Measurements from ENCODE around the gene SPAG9. TPM values are rescaled to one million over a fixed set of nuclear protein-coding genes. Genes with fewer than 3 reads are reported as not detected.

SPAG9 gene
- polyA plus RNA-seq, 1 experiment, result 18.7 TPM

DNA sequence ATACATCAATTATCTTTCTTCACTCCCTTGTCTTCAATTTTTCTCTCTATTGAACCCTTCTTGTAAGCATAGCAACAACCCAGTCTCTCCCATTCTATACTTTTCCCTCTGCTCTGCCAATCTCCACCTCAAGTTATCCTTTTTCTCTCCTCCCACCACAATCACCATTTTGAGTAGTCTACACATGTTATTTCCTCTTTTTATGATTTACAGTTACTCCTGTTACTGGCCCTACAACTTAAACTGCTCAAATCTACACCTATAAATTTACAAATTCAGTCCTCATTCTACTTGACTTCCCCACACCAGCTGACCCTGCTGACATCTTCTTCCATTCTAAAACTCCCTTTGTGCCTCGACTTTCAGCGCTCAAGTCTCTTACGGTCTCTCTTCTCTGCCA lies 84.6 kb downstream of the SPAG9 start:
- DNase-seq (ENCODE audit: low read depth), result no peak
- peaks cover 2% of the 10 kb centered on the region; the same call in 1 of the 2 replicates for H3K36me3 ChIP-seq (ENCODE audit: control insufficient read depth, insufficient read depth, low read length)
- H3K4me3 ChIP-seq (ENCODE audit: low read depth, low read length), result no peak overlapping the region
- POLR2A ChIA-PET, result no interaction called here
- TF ChIP-seq, protein P1, sequence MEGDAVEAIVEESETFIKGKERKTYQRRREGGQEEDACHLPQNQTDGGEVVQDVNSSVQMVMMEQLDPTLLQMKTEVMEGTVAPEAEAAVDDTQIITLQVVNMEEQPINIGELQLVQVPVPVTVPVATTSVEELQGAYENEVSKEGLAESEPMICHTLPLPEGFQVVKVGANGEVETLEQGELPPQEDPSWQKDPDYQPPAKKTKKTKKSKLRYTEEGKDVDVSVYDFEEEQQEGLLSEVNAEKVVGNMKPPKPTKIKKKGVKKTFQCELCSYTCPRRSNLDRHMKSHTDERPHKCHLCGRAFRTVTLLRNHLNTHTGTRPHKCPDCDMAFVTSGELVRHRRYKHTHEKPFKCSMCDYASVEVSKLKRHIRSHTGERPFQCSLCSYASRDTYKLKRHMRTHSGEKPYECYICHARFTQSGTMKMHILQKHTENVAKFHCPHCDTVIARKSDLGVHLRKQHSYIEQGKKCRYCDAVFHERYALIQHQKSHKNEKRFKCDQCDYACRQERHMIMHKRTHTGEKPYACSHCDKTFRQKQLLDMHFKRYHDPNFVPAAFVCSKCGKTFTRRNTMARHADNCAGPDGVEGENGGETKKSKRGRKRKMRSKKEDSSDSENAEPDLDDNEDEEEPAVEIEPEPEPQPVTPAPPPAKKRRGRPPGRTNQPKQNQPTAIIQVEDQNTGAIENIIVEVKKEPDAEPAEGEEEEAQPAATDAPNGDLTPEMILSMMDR (IDR thresholded peaks at IDR 0.05; ENCODE audit: insufficient read depth, low read depth, low read length), result no peak
- CTCF ChIA-PET, result interaction anchor here (0.6 to 1.3 kb wide), 2 partner anchors 36 to 554 kb away, joined by 3 read pairs; no protein-coding TSS in a partner anchor
- H3K27me3 ChIP-seq (ENCODE audit: control insufficient read depth, insufficient read depth, low read length), result no peaks in the 10 kb centered on the region

DNA sequence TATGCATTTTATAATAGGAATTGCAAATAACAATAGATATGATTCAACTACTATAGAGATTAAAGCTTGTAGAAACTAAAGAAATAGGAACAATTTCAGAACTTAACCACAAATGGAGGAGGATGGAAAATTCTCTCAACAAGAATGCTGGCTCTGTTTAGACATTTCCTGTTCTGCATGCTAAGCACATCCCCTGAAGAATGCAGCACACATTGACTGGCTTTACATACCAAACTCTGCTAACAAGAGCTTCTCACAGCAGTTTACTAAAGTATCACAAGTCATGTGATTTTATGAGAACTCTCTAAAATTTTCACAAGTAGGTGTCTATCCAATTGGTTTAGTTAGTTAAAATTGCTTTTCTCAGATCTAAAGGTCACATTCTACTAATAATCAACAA lies 85.2 kb downstream of the SPAG9 start:
- TF ChIP-seq, protein P1 (IDR thresholded peaks at IDR 0.05; ENCODE audit: insufficient read depth, low read depth, low read length), result no peak

DNA sequence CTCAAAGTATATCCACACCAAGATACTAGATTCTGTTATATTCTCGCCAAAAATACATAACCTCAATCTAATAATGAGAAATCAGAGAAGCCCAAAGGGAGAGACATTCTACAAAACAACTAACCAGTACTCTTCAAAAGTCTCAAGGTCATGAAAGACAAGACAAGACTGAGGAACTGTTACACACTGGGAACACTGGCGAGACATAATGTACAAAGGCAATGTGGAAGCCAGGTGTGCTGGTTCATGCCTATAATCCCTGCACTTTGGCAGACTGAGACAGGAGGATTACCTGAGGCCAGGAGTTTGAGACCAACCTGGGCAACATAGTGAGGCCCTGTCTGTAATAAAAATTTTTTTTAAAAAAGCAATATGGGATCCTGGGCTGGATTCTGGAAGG lies 85.9 kb downstream of the SPAG9 start:
- TF ChIP-seq, protein P1 (IDR thresholded peaks at IDR 0.05; ENCODE audit: insufficient read depth, low read depth, low read length), result no peak
- CTCF ChIA-PET, result interaction anchor here (1.3 kb wide), 1 partner anchor 35 kb away, joined by 3 read pairs; no protein-coding TSS in a partner anchor
- POLR2A ChIA-PET, result interaction anchor here (0.8 kb wide), 1 partner anchor 12 kb away, joined by 4 read pairs; no protein-coding TSS in a partner anchor
- no peak for DNase-seq (ENCODE audit: low read depth)
- Histone ChIP-seq H3K27me3 (ENCODE audit: control insufficient read depth, insufficient read depth, low read length) (no peaks in the 10 kb centered on the region), H3K36me3 (ENCODE audit: control insufficient read depth, insufficient read depth, low read length) (peaks cover 2% of the 10 kb centered on the region; the same call in 1 of the 2 replicates), H3K4me3 (ENCODE audit: low read depth, low read length) (no peak overlapping the region)

More for the DNA sequence above, 85.2 kb downstream of the SPAG9 start:
- ChIA-PET POLR2A (interaction anchor here (0.8 kb wide), 1 partner anchor 11 kb away, joined by 4 read pairs; no protein-coding TSS in a partner anchor), CTCF (interaction anchor here (0.7 to 1.3 kb wide), 2 partner anchors 35 to 118 kb away, joined by 3 read pairs; partner anchors contain the start of gene NME1)
- Histone ChIP-seq H3K4me3 (ENCODE audit: low read depth, low read length) (no peak overlapping the region), H3K27me3 (ENCODE audit: control insufficient read depth, insufficient read depth, low read length) (no peaks in the 10 kb centered on the region), H3K36me3 (ENCODE audit: control insufficient read depth, insufficient read depth, low read length) (peaks cover 2% of the 10 kb centered on the region; the same call in 1 of the 2 replicates)
- DNase-seq (ENCODE audit: low read depth), result peak; percentile 75

DNA sequence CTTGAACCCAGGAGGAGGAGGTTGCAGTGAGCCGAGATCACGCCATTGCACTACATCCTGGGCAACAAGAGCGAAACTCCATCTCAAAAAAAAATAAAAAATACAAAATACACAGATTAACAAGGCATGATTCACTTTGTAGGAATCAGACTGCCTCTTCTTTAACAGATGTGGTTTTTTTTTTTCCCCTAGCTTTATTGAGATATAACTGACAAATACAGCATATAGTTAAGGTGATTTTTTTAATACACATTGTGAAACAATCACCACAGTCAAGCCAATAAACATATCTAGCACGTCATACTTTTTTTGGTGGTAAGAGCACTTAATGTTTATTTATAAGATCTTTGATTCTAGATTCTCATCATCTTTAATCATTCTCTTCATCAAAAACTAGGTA lies 87.8 kb downstream of the SPAG9 start:
- H3K36me3 ChIP-seq (ENCODE audit: control insufficient read depth, insufficient read depth, low read length), result no peaks in the 10 kb centered on the region
- TF ChIP-seq, protein P1 (IDR thresholded peaks at IDR 0.05; ENCODE audit: insufficient read depth, low read depth, low read length), result no peak
- ChIA-PET POLR2A (no interaction called here), CTCF (no interaction called here)
- DNase-seq (ENCODE audit: low read depth), result no peak
- no peak overlapping the region for H3K4me3 ChIP-seq (ENCODE audit: low read depth, low read length)
- no peaks in the 10 kb centered on the region for H3K27me3 ChIP-seq (ENCODE audit: control insufficient read depth, insufficient read depth, low read length)

DNA sequence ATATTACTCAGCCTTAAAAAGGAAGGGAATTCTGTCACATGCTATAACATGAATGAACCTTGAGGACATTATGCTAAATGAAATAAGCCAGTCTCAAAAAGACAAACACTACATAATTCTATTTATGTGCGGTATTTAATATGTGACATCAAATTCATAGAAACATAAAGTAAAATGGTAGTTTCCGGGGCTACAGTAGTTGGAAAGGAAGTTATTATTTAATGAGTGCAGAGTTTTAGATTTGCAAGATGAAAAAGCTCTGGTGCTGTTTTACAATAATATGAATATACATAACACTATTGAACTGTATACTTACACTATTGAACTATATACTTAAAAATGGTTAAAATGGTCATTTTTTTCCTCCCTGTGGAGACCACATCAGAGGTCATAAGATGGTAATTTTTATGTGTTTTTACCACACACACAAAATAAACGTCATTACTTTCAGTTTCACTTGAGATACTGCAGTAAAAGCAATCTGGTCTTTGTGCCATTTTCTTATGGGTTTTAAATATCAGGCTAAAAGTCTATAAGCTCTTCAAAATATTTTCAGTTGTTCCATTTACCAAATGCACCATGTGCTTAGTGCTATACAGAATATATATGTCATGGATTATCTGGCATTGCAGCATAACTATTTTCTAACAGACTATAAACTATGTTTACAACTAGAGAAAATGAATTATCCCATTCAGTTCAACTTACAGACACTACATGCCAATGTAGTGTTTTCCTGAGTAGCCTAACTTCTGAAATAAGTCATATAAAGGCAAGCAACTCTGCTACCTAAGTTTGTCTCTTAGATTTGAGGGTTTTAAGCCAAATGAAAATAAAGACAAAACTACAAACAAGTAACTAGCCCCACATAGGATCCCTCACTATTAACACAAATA lies 90.9 kb downstream of the SPAG9 start:
- H3K27me3 ChIP-seq (ENCODE audit: control insufficient read depth, insufficient read depth, low read length), result no peaks in the 10 kb centered on the region
- ChIA-PET CTCF (interaction anchor here (1.7 kb wide), 1 partner anchor 27 kb away, joined by 4 read pairs; no protein-coding TSS in a partner anchor), POLR2A (interaction anchor here (0.6 kb wide), 1 partner anchor 21 kb away, joined by 4 read pairs; no protein-coding TSS in a partner anchor)
- H3K4me3 ChIP-seq (ENCODE audit: low read depth, low read length), result 0 out of 2 replicates have a peak overlapping the region, but pooled peaks have one; percentile 15
- TF ChIP-seq, protein P1 (IDR thresholded peaks at IDR 0.05; ENCODE audit: insufficient read depth, low read depth, low read length), result no peak
- no peaks in the 10 kb centered on the region for H3K36me3 ChIP-seq (ENCODE audit: control insufficient read depth, insufficient read depth, low read length)
- no peak for DNase-seq (ENCODE audit: low read depth)
